Ectodermal cell (in vitro differentiated cells): ENCODE measurements around the gene GALNT7.

Experiments used
- H3K27ac ChIP-seq: 2 replicates; pipeline ENCODE4 v1.7.0; 2013; ENCODE audit warnings: mild to moderate bottlenecking, low read depth, low read length; ENCODE audit not compliant: insufficient read depth, poor library complexity, severe bottlenecking
- H3K27me3 ChIP-seq: 2 replicates; pipeline ENCODE4 v1.7.0; 2013; ENCODE audit warnings: mild to moderate bottlenecking, low read length; ENCODE audit not compliant: insufficient read depth, control insufficient read depth, poor library complexity, severe bottlenecking
- H3K36me3 ChIP-seq: one replicate; pipeline ENCODE4 v1.7.0; 2013; ENCODE audit warnings: low read length; ENCODE audit not compliant: control insufficient read depth, insufficient read depth
- H3K4me1 ChIP-seq: one replicate; pipeline ENCODE4 v1.7.0; 2013; ENCODE audit warnings: low read length; ENCODE audit not compliant: control insufficient read depth, insufficient read depth
- H3K4me3 ChIP-seq: 2 replicates; pipeline ENCODE4 v1.7.0; 2013; ENCODE audit warnings: low read depth, low read length, control low read depth; ENCODE audit not compliant: insufficient read depth
- H3K9me3 ChIP-seq: 2 replicates; pipeline ENCODE4 v1.7.0; 2013; ENCODE audit warnings: mild to moderate bottlenecking, low read length, moderate library complexity; ENCODE audit not compliant: control insufficient read depth
- WGBS, 2 experiments: methylation state at CpG; one replicate each; pipeline ENCODE4 v1.1.7; 2013; ENCODE audit warnings: missing lambda C conversion rate in 2 of 2; 5-methylcytosine and 5-hydroxymethylcytosine counted together

The GALNT7 gene

GRCh38 chr4:173191623-173192041 lies 23.0 kb downstream of the GALNT7 start:
- WGBS, 2 experiments: 68 to 71% methylated on average over 3 of the region's 3 CpGs
- Histone ChIP-seq H3K27me3 (no peaks in the 10 kb centered on the region), H3K4me3 (no peak overlapping the region), H3K27ac (no peak overlapping the region), H3K4me1 (peaks cover 4% of the 10 kb centered on the region), H3K9me3 (no peaks in the 10 kb centered on the region), H3K36me3 (no peaks in the 10 kb centered on the region)

- H3K4me3 ChIP-seq: no peak overlapping the region
- H3K27ac ChIP-seq: no peak overlapping the region
- 85 to 96% methylated on average over 6 to 7 of the region's 7 CpGs for WGBS, 2 experiments
- no peaks in the 10 kb centered on the region for H3K27me3 ChIP-seq
- no peaks in the 10 kb centered on the region for H3K36me3 ChIP-seq
- H3K9me3 ChIP-seq: no peaks in the 10 kb centered on the region
- H3K4me1 ChIP-seq: peaks cover 4% of the 10 kb centered on the region
These were observed 24.0 kb downstream of the GALNT7 start for GRCh38 chr4:173192375-173193162.

- WGBS, 2 experiments: 93 to 95% methylated on average over 2 of the region's 2 CpGs
- Histone ChIP-seq H3K27ac (no peak overlapping the region), H3K4me3 (no peak overlapping the region), H3K27me3 (no peaks in the 10 kb centered on the region), H3K4me1 (peaks cover 4% of the 10 kb centered on the region), H3K36me3 (no peaks in the 10 kb centered on the region), H3K9me3 (no peaks in the 10 kb centered on the region)
These were observed 25.5 kb downstream of the GALNT7 start for GRCh38 chr4:173194157-173194556.

GRCh38 chr4:173195109-173195508 lies 26.5 kb downstream of the GALNT7 start:
- H3K9me3 ChIP-seq: no peaks in the 10 kb centered on the region
- no peaks in the 10 kb centered on the region for H3K36me3 ChIP-seq
- no peak overlapping the region for H3K27ac ChIP-seq
- no peaks in the 10 kb centered on the region for H3K27me3 ChIP-seq
- 77 to 80% methylated on average over 3 of the region's 3 CpGs for WGBS, 2 experiments
- no peak overlapping the region for H3K4me3 ChIP-seq
- H3K4me1 ChIP-seq: peaks cover 4% of the 10 kb centered on the region

- Histone ChIP-seq H3K27me3 (no peaks in the 10 kb centered on the region), H3K36me3 (peaks cover 5% of the 10 kb centered on the region), H3K4me3 (no peak overlapping the region), H3K9me3 (no peaks in the 10 kb centered on the region), H3K27ac (no peak overlapping the region), H3K4me1 (no peaks in the 10 kb centered on the region)
- WGBS, 2 experiments: 80 to 90% methylated on average over 4 of the region's 4 CpGs
These were observed 30.9 kb downstream of the GALNT7 start for GRCh38 chr4:173199553-173199952.

- WGBS, 2 experiments: 83 to 97% methylated on average over 2 to 4 of the region's 4 CpGs
These were observed 31.7 kb downstream of the GALNT7 start for GRCh38 chr4:173200103-173200884.

GRCh38 chr4:173202395-173202794 lies 33.8 kb downstream of the GALNT7 start:
- no peaks in the 10 kb centered on the region for H3K27me3 ChIP-seq
- H3K4me3 ChIP-seq: no peak overlapping the region
- no peaks in the 10 kb centered on the region for H3K9me3 ChIP-seq
- no peaks in the 10 kb centered on the region for H3K4me1 ChIP-seq
- WGBS, 2 experiments: 89 to 91% methylated on average over 3 of the region's 3 CpGs
- H3K36me3 ChIP-seq: peaks cover 11% of the 10 kb centered on the region
- H3K27ac ChIP-seq: no peak overlapping the region

More at GRCh38 chr4:173200103-173200884, 31.7 kb downstream of the GALNT7 start:
- Histone ChIP-seq H3K4me1 (no peaks in the 10 kb centered on the region), H3K27ac (no peak overlapping the region), H3K4me3 (no peak overlapping the region), H3K27me3 (no peaks in the 10 kb centered on the region), H3K9me3 (no peaks in the 10 kb centered on the region), H3K36me3 (peaks cover 11% of the 10 kb centered on the region)

- H3K27me3 ChIP-seq: no peaks in the 10 kb centered on the region
- 93 to 97% methylated on average over 2 of the region's 2 CpGs for WGBS, 2 experiments
- no peak overlapping the region for H3K27ac ChIP-seq
- peaks cover 11% of the 10 kb centered on the region for H3K36me3 ChIP-seq
- H3K4me3 ChIP-seq: no peak overlapping the region
- no peaks in the 10 kb centered on the region for H3K9me3 ChIP-seq
- H3K4me1 ChIP-seq: no peaks in the 10 kb centered on the region
These were observed 37.0 kb downstream of the GALNT7 start for GRCh38 chr4:173205656-173206055.

GRCh38 chr4:173208420-173208819 lies 39.8 kb downstream of the GALNT7 start:
- Histone ChIP-seq H3K27ac (no peak overlapping the region), H3K9me3 (no peaks in the 10 kb centered on the region), H3K27me3 (no peaks in the 10 kb centered on the region), H3K4me1 (no peaks in the 10 kb centered on the region), H3K4me3 (no peak overlapping the region), H3K36me3 (peaks cover 11% of the 10 kb centered on the region)
- 84 to 85% methylated on average over 7 of the region's 7 CpGs for WGBS, 2 experiments

- H3K4me3 ChIP-seq: no peak overlapping the region
- H3K9me3 ChIP-seq: no peaks in the 10 kb centered on the region
- no peaks in the 10 kb centered on the region for H3K27me3 ChIP-seq
- WGBS, 2 experiments: 71 to 88% methylated on average over 1 of the region's 1 CpG
- no peaks in the 10 kb centered on the region for H3K36me3 ChIP-seq
- no peak overlapping the region for H3K27ac ChIP-seq
- no peaks in the 10 kb centered on the region for H3K4me1 ChIP-seq
These were observed 42.6 kb downstream of the GALNT7 start for GRCh38 chr4:173211222-173211621.
